ENCODE results near the gene DNM3.
A peak's percentile ranks its signal among the peaks of the same experiment; 100 is the strongest.

The DNM3 gene

DNA sequence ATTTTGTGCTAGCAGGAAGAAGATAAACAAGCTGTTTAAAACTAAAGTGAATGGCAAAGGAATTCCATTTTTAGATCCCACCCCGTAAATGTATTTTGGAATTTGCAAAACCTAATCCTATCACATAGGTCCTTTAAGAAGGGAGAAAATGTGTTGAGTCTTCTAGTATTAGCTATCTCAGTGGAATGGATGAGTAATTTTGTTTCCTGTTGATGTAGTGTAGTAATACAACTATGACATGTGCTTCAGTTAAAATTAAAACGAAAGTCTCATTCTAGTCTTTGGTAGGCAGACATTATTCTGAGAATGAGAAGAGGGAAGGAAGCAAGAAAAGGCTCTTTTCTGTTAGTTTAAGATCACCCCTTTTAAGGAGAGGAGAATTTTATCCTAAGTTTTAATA, 313.3 kb downstream of the DNM3 start:
- Mint-ChIP-seq H3K27me3 (no peaks in the 10 kb centered on the region), H3K4me3 (no peak overlapping the region), H3K36me3 (ENCODE audit: insufficient read depth) (no peaks in the 10 kb centered on the region), H3K4me1 (peaks cover 7% of the 10 kb centered on the region), H3K27ac (ENCODE audit: low read depth) (peak overlapping the region; percentile 80), H3K9me3 (no peaks in the 10 kb centered on the region)
- DNase-seq (ENCODE audit: low spot score in 2 of 2) (no peak), ATAC-seq (replicated peaks; ENCODE audit: extremely low read depth, poor library complexity, severe bottlenecking) (peak; percentile 40)

- peaks cover 7% of the 10 kb centered on the region for H3K4me1 Mint-ChIP-seq
- H3K36me3 Mint-ChIP-seq (ENCODE audit: insufficient read depth), result no peaks in the 10 kb centered on the region
- ATAC-seq (replicated peaks; ENCODE audit: extremely low read depth, poor library complexity, severe bottlenecking) (no peak), DNase-seq (ENCODE audit: low spot score in 2 of 2) (no peak)
- H3K4me3 Mint-ChIP-seq, result no peak overlapping the region
- no peak overlapping the region for H3K27ac Mint-ChIP-seq (ENCODE audit: low read depth)
- H3K9me3 Mint-ChIP-seq, result no peaks in the 10 kb centered on the region
- no peaks in the 10 kb centered on the region for H3K27me3 Mint-ChIP-seq
Measured at GRCh38 chr1:172155766-172156165, 314.5 kb downstream of the DNM3 start.

GRCh38 chr1:172162236-172162635, 320.9 kb downstream of the DNM3 start:
- DNase-seq (ENCODE audit: low spot score in 2 of 2) (no peak), ATAC-seq (replicated peaks; ENCODE audit: extremely low read depth, poor library complexity, severe bottlenecking) (no peak)
- no peaks in the 10 kb centered on the region for H3K9me3 Mint-ChIP-seq
- no peak overlapping the region for H3K4me3 Mint-ChIP-seq
- H3K27ac Mint-ChIP-seq (ENCODE audit: low read depth), result no peak overlapping the region
- H3K36me3 Mint-ChIP-seq (ENCODE audit: insufficient read depth), result no peaks in the 10 kb centered on the region
- no peaks in the 10 kb centered on the region for H3K27me3 Mint-ChIP-seq
- H3K4me1 Mint-ChIP-seq, result no peaks in the 10 kb centered on the region

DNA sequence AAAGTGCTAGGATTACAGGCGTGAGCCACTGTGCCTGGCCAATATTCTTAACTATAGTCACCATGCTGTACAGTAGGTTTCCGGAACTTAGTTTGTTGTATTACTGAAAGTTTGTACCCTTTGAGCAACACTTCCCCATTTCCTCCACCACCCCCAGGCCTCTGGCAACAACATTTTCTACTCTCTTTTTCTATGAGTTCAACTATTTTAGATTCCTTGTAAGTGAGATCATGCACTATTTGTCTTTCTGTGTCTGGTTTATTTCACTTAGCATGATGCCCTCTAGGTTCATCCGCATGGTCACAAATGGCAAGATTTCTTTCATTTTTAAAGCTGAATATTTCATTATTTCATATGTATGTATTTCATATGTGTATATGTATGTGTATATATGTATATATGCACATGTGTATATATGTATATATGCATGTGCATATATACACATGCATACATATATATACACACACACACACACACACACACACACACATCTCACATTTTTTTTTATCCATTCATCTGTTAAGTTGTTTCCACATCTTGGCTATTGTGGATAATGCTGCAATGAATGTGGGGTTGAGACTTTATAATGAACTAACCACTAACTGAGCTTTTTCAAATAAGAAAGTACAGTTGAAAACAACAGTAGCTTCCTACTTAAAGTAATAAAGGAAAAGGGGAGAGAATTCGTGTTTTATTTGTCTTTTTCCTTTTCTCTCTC, 322.4 kb downstream of the DNM3 start:
- Mint-ChIP-seq H3K27me3 (no peaks in the 10 kb centered on the region), H3K4me1 (no peaks in the 10 kb centered on the region), H3K27ac (ENCODE audit: low read depth) (no peak overlapping the region), H3K36me3 (ENCODE audit: insufficient read depth) (no peaks in the 10 kb centered on the region), H3K4me3 (no peak overlapping the region), H3K9me3 (no peaks in the 10 kb centered on the region)
- ATAC-seq (replicated peaks; ENCODE audit: extremely low read depth, poor library complexity, severe bottlenecking) (no peak), DNase-seq (ENCODE audit: low spot score in 2 of 2) (no peak)

GRCh38 chr1:172165403-172165802, 324.1 kb downstream of the DNM3 start:
- Mint-ChIP-seq H3K9me3 (no peaks in the 10 kb centered on the region), H3K4me3 (no peak overlapping the region), H3K27me3 (no peaks in the 10 kb centered on the region), H3K4me1 (no peaks in the 10 kb centered on the region), H3K27ac (ENCODE audit: low read depth) (no peak overlapping the region), H3K36me3 (ENCODE audit: insufficient read depth) (no peaks in the 10 kb centered on the region)
- DNase-seq (ENCODE audit: low spot score in 2 of 2) (no peak), ATAC-seq (replicated peaks; ENCODE audit: extremely low read depth, poor library complexity, severe bottlenecking) (no peak)

GRCh38 chr1:172167796-172168596, 326.7 kb downstream of the DNM3 start:
- no peaks in the 10 kb centered on the region for H3K4me1 Mint-ChIP-seq
- H3K27ac Mint-ChIP-seq (ENCODE audit: low read depth), result no peak overlapping the region
- no peaks in the 10 kb centered on the region for H3K36me3 Mint-ChIP-seq (ENCODE audit: insufficient read depth)
- ATAC-seq (replicated peaks; ENCODE audit: extremely low read depth, poor library complexity, severe bottlenecking) (no peak), DNase-seq (ENCODE audit: low spot score in 2 of 2) (no peak)
- peaks cover 18% of the 10 kb centered on the region for H3K27me3 Mint-ChIP-seq
- no peaks in the 10 kb centered on the region for H3K9me3 Mint-ChIP-seq
- H3K4me3 Mint-ChIP-seq, result no peak overlapping the region

DNA sequence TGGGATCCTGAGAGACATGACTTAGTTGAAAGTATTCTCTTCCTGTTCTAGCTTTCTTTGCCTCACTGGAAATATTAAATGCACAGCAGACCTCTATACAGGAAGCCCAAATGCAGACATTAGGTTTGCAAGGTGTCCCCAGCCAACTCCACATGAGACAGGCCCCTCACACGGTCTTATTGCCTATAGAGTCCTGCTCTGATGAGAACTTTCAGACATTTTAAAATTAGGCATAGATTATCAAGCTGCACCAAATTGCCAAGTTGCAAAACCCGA, 327.2 kb downstream of the DNM3 start:
- H3K9me3 Mint-ChIP-seq, result no peaks in the 10 kb centered on the region
- no peak overlapping the region for H3K27ac Mint-ChIP-seq (ENCODE audit: low read depth)
- DNase-seq (ENCODE audit: low spot score in 2 of 2), result no peak
- peaks cover 19% of the 10 kb centered on the region for H3K27me3 Mint-ChIP-seq
- H3K36me3 Mint-ChIP-seq (ENCODE audit: insufficient read depth), result no peaks in the 10 kb centered on the region
- no peak overlapping the region for H3K4me3 Mint-ChIP-seq
- no peak for ATAC-seq (replicated peaks; ENCODE audit: extremely low read depth, poor library complexity, severe bottlenecking)
- no peaks in the 10 kb centered on the region for H3K4me1 Mint-ChIP-seq

DNA sequence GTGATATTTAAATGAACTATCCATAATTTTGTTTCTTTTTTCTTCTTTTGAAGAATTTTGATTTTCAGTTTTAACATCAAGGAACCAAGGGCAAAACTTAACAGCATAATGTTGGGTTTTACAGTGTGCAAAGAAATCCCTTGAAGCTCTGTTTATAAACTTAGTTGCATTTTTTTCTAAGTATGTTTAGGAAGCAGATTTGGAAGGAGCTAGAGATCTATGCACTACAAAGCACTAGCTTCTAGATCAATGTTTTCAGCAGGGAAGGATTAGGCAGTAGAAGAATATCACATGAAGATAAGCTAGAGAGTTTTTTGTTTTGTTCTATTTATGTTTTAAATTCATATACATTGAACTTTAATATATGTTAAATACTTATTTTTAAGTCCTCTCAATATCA, 328.5 kb downstream of the DNM3 start:
- no peak overlapping the region for H3K4me3 Mint-ChIP-seq
- DNase-seq (ENCODE audit: low spot score in 2 of 2) (no peak), ATAC-seq (replicated peaks; ENCODE audit: extremely low read depth, poor library complexity, severe bottlenecking) (no peak)
- H3K9me3 Mint-ChIP-seq, result no peaks in the 10 kb centered on the region
- no peaks in the 10 kb centered on the region for H3K4me1 Mint-ChIP-seq
- peaks cover 19% of the 10 kb centered on the region for H3K27me3 Mint-ChIP-seq
- H3K27ac Mint-ChIP-seq (ENCODE audit: low read depth), result no peak overlapping the region
- H3K36me3 Mint-ChIP-seq (ENCODE audit: insufficient read depth), result no peaks in the 10 kb centered on the region

DNA sequence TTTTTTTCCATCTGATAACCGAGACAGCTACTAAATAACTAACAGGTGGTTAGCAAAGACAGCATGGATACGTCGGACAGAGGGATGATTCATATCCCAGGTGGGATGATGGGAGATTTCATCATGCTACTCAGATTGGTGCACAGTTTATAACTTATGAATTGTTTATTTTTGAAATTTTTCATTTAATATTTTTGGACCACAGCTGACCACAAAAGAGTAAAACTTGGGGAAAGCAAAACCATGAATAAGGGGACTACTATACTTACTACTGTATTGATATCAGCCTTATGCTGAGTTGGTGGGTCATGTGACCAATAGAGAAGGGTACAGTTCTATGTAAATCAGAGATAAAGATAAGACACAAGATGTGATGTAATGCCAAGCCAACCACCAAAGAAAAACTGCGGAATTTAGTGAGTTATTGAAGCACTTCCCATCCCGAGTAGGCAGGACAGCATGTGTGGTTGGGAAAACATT, 331.1 kb downstream of the DNM3 start:
- Mint-ChIP-seq H3K9me3 (no peaks in the 10 kb centered on the region), H3K4me3 (no peak overlapping the region), H3K27ac (ENCODE audit: low read depth) (no peak overlapping the region), H3K36me3 (ENCODE audit: insufficient read depth) (no peaks in the 10 kb centered on the region), H3K27me3 (peaks cover 19% of the 10 kb centered on the region), H3K4me1 (no peaks in the 10 kb centered on the region)
- ATAC-seq (replicated peaks; ENCODE audit: extremely low read depth, poor library complexity, severe bottlenecking) (no peak), DNase-seq (ENCODE audit: low spot score in 2 of 2) (no peak)

- H3K4me1 Mint-ChIP-seq, result peaks cover 9% of the 10 kb centered on the region
- no peak for ATAC-seq (replicated peaks; ENCODE audit: extremely low read depth, poor library complexity, severe bottlenecking)
- no peaks in the 10 kb centered on the region for H3K9me3 Mint-ChIP-seq
- H3K27me3 Mint-ChIP-seq, result peaks cover 19% of the 10 kb centered on the region
- DNase-seq (ENCODE audit: low spot score in 2 of 2), result no peak
- H3K27ac Mint-ChIP-seq (ENCODE audit: low read depth), result no peak overlapping the region
- H3K4me3 Mint-ChIP-seq, result no peak overlapping the region
- peaks cover 2% of the 10 kb centered on the region for H3K36me3 Mint-ChIP-seq (ENCODE audit: insufficient read depth)
Measured at GRCh38 chr1:172176206-172176605, 334.9 kb downstream of the DNM3 start.

- peaks cover 26% of the 10 kb centered on the region for H3K4me1 Mint-ChIP-seq
- peaks cover 2% of the 10 kb centered on the region for H3K27me3 Mint-ChIP-seq
- H3K27ac Mint-ChIP-seq (ENCODE audit: low read depth), result no peak overlapping the region
- H3K4me3 Mint-ChIP-seq, result no peak overlapping the region
- DNase-seq (ENCODE audit: low spot score in 2 of 2), result no peak
- H3K36me3 Mint-ChIP-seq (ENCODE audit: insufficient read depth), result peaks cover 7% of the 10 kb centered on the region
- no peaks in the 10 kb centered on the region for H3K9me3 Mint-ChIP-seq
- ATAC-seq (replicated peaks; ENCODE audit: extremely low read depth, poor library complexity, severe bottlenecking), result no peak
Measured at GRCh38 chr1:172177849-172178248, 336.6 kb downstream of the DNM3 start.

DNA sequence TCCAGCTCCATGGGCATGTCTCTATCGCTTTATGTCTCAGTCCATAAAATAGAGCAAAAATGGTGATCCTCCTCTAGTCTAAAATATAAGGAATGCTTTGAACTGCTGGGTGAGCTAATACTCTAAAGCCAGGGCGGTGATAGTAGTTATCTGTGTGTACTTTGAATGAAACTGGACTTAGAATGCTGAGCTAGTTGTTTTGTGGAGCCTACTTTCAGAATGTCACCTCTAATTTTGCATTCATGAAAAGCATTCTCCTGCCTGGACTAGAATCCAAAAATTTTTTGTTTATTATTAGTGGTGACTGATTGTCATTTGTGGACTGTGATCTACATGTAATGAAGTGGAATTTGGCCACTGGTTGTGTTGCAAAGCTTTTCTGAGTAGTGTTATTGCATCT, 337.6 kb downstream of the DNM3 start:
- no peak overlapping the region for H3K4me3 Mint-ChIP-seq
- ATAC-seq (replicated peaks; ENCODE audit: extremely low read depth, poor library complexity, severe bottlenecking), result no peak

GRCh38 chr1:172179918-172180317, 338.6 kb downstream of the DNM3 start:
- no peak for ATAC-seq (replicated peaks; ENCODE audit: extremely low read depth, poor library complexity, severe bottlenecking)

More for the DNA sequence above, 337.6 kb downstream of the DNM3 start:
- peaks cover 26% of the 10 kb centered on the region for H3K4me1 Mint-ChIP-seq
- no peak for DNase-seq (ENCODE audit: low spot score in 2 of 2)
- no peaks in the 10 kb centered on the region for H3K9me3 Mint-ChIP-seq
- H3K36me3 Mint-ChIP-seq (ENCODE audit: insufficient read depth), result peaks cover 7% of the 10 kb centered on the region
- H3K27me3 Mint-ChIP-seq, result no peaks in the 10 kb centered on the region
- no peak overlapping the region for H3K27ac Mint-ChIP-seq (ENCODE audit: low read depth)

More at GRCh38 chr1:172179918-172180317, 338.6 kb downstream of the DNM3 start:
- H3K27ac Mint-ChIP-seq (ENCODE audit: low read depth), result peak overlapping the region; percentile 97
- DNase-seq (ENCODE audit: low spot score in 2 of 2), result no peak
- no peaks in the 10 kb centered on the region for H3K9me3 Mint-ChIP-seq
- H3K36me3 Mint-ChIP-seq (ENCODE audit: insufficient read depth), result peaks cover 7% of the 10 kb centered on the region
- no peak overlapping the region for H3K4me3 Mint-ChIP-seq
- H3K4me1 Mint-ChIP-seq, result peaks cover 26% of the 10 kb centered on the region
- no peaks in the 10 kb centered on the region for H3K27me3 Mint-ChIP-seq

All from central memory CD8-positive, alpha-beta T cell (primary cell).